NB4 (cell line): Measurements from ENCODE around the gene OSR1.

Experiments used
- DNase-seq: peaks from one replicate; pipeline ENCODE4 v3.0.0; 2010; ENCODE audit warnings: low read depth
- H3K4me3 ChIP-seq: one replicate; pipeline ENCODE4 v1.5.1; 2011; ENCODE audit warnings: mild to moderate bottlenecking, low read depth, low read length, moderate library complexity
- CTCF ChIP-seq: IDR thresholded peaks from one replicate; pipeline ENCODE4 v1.5.1; 2012; ENCODE audit warnings: low read depth, low read length
- MAX ChIP-seq: IDR thresholded peaks from 2 replicates; pipeline ENCODE4 v1.6.1; 2011; ENCODE audit warnings: low read depth, low read length
- MYC ChIP-seq: IDR thresholded peaks from 2 replicates; pipeline ENCODE4 v1.6.1; 2011; ENCODE audit warnings: low read depth, low read length
- POLR2A ChIP-seq: IDR thresholded peaks from 2 replicates; pipeline ENCODE4 v1.6.1; 2011; ENCODE audit warnings: mild to moderate bottlenecking; ENCODE audit not compliant: insufficient read length; ENCODE audit errors: extremely low read depth

OSR1 gene

GRCh38 chr2:19377717-19378116 lies 19.3 kb upstream of the OSR1 start:
- H3K4me3 ChIP-seq = no peak overlapping the region
- DNase-seq = no peak
- no peak for TF ChIP-seq MYC
- peak; percentile 25 for TF ChIP-seq CTCF
- no peak for TF ChIP-seq MAX
- TF ChIP-seq POLR2A = no peak

- TF ChIP-seq POLR2A (no peak), MYC (no peak), MAX (no peak), CTCF (no peak)
- DNase-seq = no peak
- H3K4me3 ChIP-seq = no peak overlapping the region
These were observed 14.9 kb upstream of the OSR1 start for GRCh38 chr2:19373352-19373751.

- TF ChIP-seq CTCF (no peak), POLR2A (no peak), MYC (no peak), MAX (no peak)
- DNase-seq = no peak
- no peak overlapping the region for H3K4me3 ChIP-seq
These were observed 13.7 kb upstream of the OSR1 start for GRCh38 chr2:19371996-19372582.

- no peak for DNase-seq
- TF ChIP-seq MAX = no peak
- TF ChIP-seq MYC = no peak
- no peak for TF ChIP-seq POLR2A
- no peak for TF ChIP-seq CTCF
These were observed 11.0 kb upstream of the OSR1 start for GRCh38 chr2:19369341-19369955.

GRCh38 chr2:19368760-19369159 lies 10.3 kb upstream of the OSR1 start:
- no peak for DNase-seq
- no peak for TF ChIP-seq MAX
- no peak for TF ChIP-seq CTCF
- H3K4me3 ChIP-seq = no peak overlapping the region

More at GRCh38 chr2:19369341-19369955, 11.0 kb upstream of the OSR1 start:
- H3K4me3 ChIP-seq = no peak overlapping the region
